Activated CD4-positive, alpha-beta T cell treated with anti-CD3 and anti-CD28 coated beads, Interleukin-2, amount 50 U/mL, for 48 hours (primary cell): ENCODE measurements around the gene RPLP2.

Experiments used
- DNase-seq, 2 experiments: peaks; one replicate each; pipeline ENCODE4 v3.0.0-alpha.2; 2020

Gene RPLP2

GRCh38 chr11:809287-810039 is at the start of gene RPLP2:
Gene RPLP2, plus strand, starts transcription at chr11:809967. Its CDS starts 268 bp downstream, at chr11:810235.
- DNase-seq, result peak; percentile 98

- DNase-seq, result no peak
Measured at GRCh38 chr11:760236-760635, 49.5 kb upstream of the RPLP2 start.

GRCh38 chr11:761526-762108 is 48.1 kb upstream of the RPLP2 start:
- no peak for DNase-seq

GRCh38 chr11:762421-763072 is 47.2 kb upstream of the RPLP2 start:
- peak in 1 of 2 experiments; percentile 36 for DNase-seq

GRCh38 chr11:763073-763463 is 46.7 kb upstream of the RPLP2 start:
- DNase-seq, result no peak

- no peak for DNase-seq
Measured at GRCh38 chr11:763549-764321, 46.0 kb upstream of the RPLP2 start.

GRCh38 chr11:764322-765024 is 45.3 kb upstream of the RPLP2 start:
- DNase-seq, result no peak

- DNase-seq, result peak; percentile 55 to 71
Measured at GRCh38 chr11:765025-765801, 44.6 kb upstream of the RPLP2 start.

GRCh38 chr11:765802-766091 is 44.0 kb upstream of the RPLP2 start:
- DNase-seq, result no peak

GRCh38 chr11:766106-766935 is 43.4 kb upstream of the RPLP2 start:
- DNase-seq, result no peak

- no peak for DNase-seq
Measured at GRCh38 chr11:766936-767210, 42.9 kb upstream of the RPLP2 start.

- DNase-seq, result no peak
Measured at GRCh38 chr11:767238-767637, 42.5 kb upstream of the RPLP2 start.

GRCh38 chr11:769887-770641 is 39.7 kb upstream of the RPLP2 start:
- DNase-seq, result no peak

- no peak for DNase-seq
Measured at GRCh38 chr11:770642-771616, 38.8 kb upstream of the RPLP2 start.

- DNase-seq, result no peak
Measured at GRCh38 chr11:771617-772204, 38.1 kb upstream of the RPLP2 start.

GRCh38 chr11:772429-773390 is 37.1 kb upstream of the RPLP2 start:
- no peak for DNase-seq

GRCh38 chr11:773425-773824 is 36.3 kb upstream of the RPLP2 start:
- DNase-seq, result no peak

- no peak for DNase-seq
Measured at GRCh38 chr11:773830-774229, 35.9 kb upstream of the RPLP2 start.
